Hepatocyte (in vitro differentiated cells): ENCODE data around the gene ST6GALNAC5. TPM values are rescaled to one million over a fixed set of nuclear protein-coding genes. Genes with fewer than 3 reads are reported as not detected.
"Not testable (repeated sequence)": the region's sequence is repeated elsewhere in the genome, so short reads cannot be mapped to it uniquely, and the experiment has no call there.

Experiments
- DNase-seq: peaks from one replicate; pipeline ENCODE4 v3.0.0-alpha.2; 2016; ENCODE audit warnings: low spot score
- H2AFZ ChIP-seq: fragments of 200-600 bp; sonication (generic); 2 replicates; pipeline ENCODE4 v1.6.0; 2016; ENCODE audit warnings: antibody characterized with exemption, mild to moderate bottlenecking
- H3K27ac ChIP-seq: fragments of 200-600 bp; sonication (generic); 2 replicates; pipeline ENCODE4 v1.5.1; 2016; ENCODE audit warnings: mild to moderate bottlenecking
- H3K27me3 ChIP-seq: fragments of 200-600 bp; sonication (generic); 2 replicates; pipeline ENCODE4 v1.6.1; 2016
- H3K36me3 ChIP-seq: fragments of 200-600 bp; sonication (generic); replicated peaks from 2 replicates; pipeline ENCODE4 v1.5.1; 2016; ENCODE audit warnings: low read depth; ENCODE audit not compliant: insufficient read depth
- H3K4me1 ChIP-seq: fragments of 200-600 bp; sonication (generic); 2 replicates; pipeline ENCODE4 v1.5.1; 2016; ENCODE audit warnings: mild to moderate bottlenecking, moderate library complexity; ENCODE audit not compliant: insufficient read depth
- H3K4me2 ChIP-seq: fragments of 200-600 bp; sonication (generic); 2 replicates; pipeline ENCODE4 v1.6.0; 2016
- H3K4me3 ChIP-seq: fragments of 200-600 bp; sonication (generic); 2 replicates; pipeline ENCODE4 v1.5.1; 2016; ENCODE audit warnings: mild to moderate bottlenecking
- H3K79me2 ChIP-seq: fragments of 200-600 bp; sonication (generic); 2 replicates; pipeline ENCODE4 v1.6.0; 2017; ENCODE audit warnings: mild to moderate bottlenecking
- H3K9me2 ChIP-seq: fragments of 200-600 bp; sonication (generic); replicated peaks from 2 replicates; pipeline ENCODE4 v1.6.0; 2017; ENCODE audit warnings: mild to moderate bottlenecking; ENCODE audit not compliant: insufficient read depth
- H3K9me3 ChIP-seq: fragments of 200-600 bp; sonication (generic); 2 replicates; pipeline ENCODE4 v1.5.1; 2016; ENCODE audit warnings: low read depth, mild to moderate bottlenecking
- H4K20me1 ChIP-seq: fragments of 200-600 bp; sonication (generic); 2 replicates; pipeline ENCODE4 v1.6.0; 2016; ENCODE audit warnings: mild to moderate bottlenecking; ENCODE audit not compliant: insufficient read depth, poor library complexity, severe bottlenecking
- EZH2 ChIP-seq: fragments of 200-600 bp; sonication (generic); IDR thresholded peaks from 2 replicates; pipeline ENCODE4 v1.6.1; 2016; ENCODE audit warnings: antibody characterized with exemption, mild to moderate bottlenecking, borderline replicate concordance
- EZH2phosphoT487 ChIP-seq: fragments of 200-600 bp; sonication (generic); IDR thresholded peaks from one replicate; pipeline ENCODE4 v1.6.1; 2018; ENCODE audit warnings: antibody characterized with exemption, mild to moderate bottlenecking, low read depth, moderate library complexity; ENCODE audit not compliant: unreplicated experiment, severe bottlenecking
- WGBS: methylation state at CpG from one replicate; pipeline ENCODE4 v1.1.6; 2016; ENCODE audit warnings: low lambda C conversion rate; ENCODE audit errors: missing lambda C conversion rate; 5-methylcytosine and 5-hydroxymethylcytosine counted together
- polyA plus RNA-seq: library from polyadenylated mRNA; unstranded; fragments of >200 nt; fragmentation: Nextera tagmentation; extraction: Ambion mirVana; gene quantifications from 2 replicates; pipeline ENCODE4 v1.2.1, GENCODE V29; 2016
- total RNA-seq: library from RNA; depleted of rRNA; stranded (reverse); fragments of >200 nt; gene quantifications from 2 replicates; pipeline ENCODE4 v1.2.3, GENCODE V29; 2014
- TF ChIP-seq, protein P1 (sequence below): fragments of 200-600 bp; sonication (generic); IDR thresholded peaks from 2 replicates; pipeline ENCODE4 v1.5.1; 2016; ENCODE audit warnings: antibody characterized with exemption, mild to moderate bottlenecking; ENCODE audit not compliant: poor library complexity

Gene ST6GALNAC5
- total and polyA plus RNA-seq, 2 experiments from 2014 or later, result 3.6 to 3.7 TPM

DNA sequence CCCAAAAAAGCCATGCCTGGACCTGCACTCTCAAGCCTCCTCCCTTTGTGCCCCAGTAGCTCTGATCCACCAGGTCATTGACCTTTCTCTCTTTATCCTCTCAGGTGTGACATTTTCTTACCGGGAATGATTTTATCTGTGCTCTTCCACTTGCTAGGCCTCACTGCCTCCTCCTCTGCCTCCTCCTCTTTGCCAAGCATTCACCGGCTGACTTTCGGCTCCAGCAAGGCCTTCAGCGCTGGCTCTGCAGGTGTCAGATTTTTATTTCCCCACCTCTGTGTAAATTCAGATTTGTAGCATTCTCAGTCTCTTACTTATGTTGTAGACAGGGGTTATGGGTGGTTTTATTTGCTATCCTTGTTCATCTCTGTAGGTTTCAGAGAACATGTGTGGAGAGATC is 91.5 kb downstream of the ST6GALNAC5 start:
- Histone ChIP-seq H4K20me1 (no peaks in the 10 kb centered on the region), H3K4me2 (no peak overlapping the region), H3K4me3 (no peak overlapping the region), H3K27me3 (no peaks in the 10 kb centered on the region), H3K36me3 (no peaks in the 10 kb centered on the region), H3K79me2 (no peaks in the 10 kb centered on the region), H2AFZ (no peak overlapping the region), H3K9me2 (no peaks in the 10 kb centered on the region), H3K9me3 (no peaks in the 10 kb centered on the region), H3K27ac (no peak overlapping the region), H3K4me1 (no peaks in the 10 kb centered on the region)
- DNase-seq, result no peak
- 76% methylated on average over 4 of the region's 4 CpGs for WGBS
- TF ChIP-seq EZH2phosphoT487 (no peak), EZH2 (no peak)
- TF ChIP-seq, protein P1, sequence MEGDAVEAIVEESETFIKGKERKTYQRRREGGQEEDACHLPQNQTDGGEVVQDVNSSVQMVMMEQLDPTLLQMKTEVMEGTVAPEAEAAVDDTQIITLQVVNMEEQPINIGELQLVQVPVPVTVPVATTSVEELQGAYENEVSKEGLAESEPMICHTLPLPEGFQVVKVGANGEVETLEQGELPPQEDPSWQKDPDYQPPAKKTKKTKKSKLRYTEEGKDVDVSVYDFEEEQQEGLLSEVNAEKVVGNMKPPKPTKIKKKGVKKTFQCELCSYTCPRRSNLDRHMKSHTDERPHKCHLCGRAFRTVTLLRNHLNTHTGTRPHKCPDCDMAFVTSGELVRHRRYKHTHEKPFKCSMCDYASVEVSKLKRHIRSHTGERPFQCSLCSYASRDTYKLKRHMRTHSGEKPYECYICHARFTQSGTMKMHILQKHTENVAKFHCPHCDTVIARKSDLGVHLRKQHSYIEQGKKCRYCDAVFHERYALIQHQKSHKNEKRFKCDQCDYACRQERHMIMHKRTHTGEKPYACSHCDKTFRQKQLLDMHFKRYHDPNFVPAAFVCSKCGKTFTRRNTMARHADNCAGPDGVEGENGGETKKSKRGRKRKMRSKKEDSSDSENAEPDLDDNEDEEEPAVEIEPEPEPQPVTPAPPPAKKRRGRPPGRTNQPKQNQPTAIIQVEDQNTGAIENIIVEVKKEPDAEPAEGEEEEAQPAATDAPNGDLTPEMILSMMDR, result no peak

DNA sequence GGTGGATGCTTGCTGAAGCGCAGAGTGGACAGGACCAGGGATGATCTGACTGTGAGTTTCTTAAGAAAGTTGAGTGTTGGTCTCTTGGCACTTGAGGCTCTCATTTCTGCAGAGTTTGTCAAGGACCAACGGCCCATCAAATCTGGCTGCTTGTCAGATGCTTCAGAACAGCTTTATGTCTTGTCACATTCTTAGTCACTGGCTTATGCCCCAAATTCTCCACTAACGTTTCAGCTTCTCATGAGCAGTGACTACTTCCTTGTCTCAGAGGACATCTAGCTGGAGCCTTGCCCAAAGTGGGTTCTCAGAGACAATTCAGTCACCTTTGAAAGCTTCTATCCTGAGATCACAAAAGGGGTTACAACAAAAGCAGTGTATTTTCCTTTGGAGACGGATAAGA is 92.3 kb downstream of the ST6GALNAC5 start:
- Histone ChIP-seq H3K4me1 (no peaks in the 10 kb centered on the region), H3K9me2 (no peaks in the 10 kb centered on the region)
- 88% methylated on average over 4 of the region's 4 CpGs for WGBS

DNA sequence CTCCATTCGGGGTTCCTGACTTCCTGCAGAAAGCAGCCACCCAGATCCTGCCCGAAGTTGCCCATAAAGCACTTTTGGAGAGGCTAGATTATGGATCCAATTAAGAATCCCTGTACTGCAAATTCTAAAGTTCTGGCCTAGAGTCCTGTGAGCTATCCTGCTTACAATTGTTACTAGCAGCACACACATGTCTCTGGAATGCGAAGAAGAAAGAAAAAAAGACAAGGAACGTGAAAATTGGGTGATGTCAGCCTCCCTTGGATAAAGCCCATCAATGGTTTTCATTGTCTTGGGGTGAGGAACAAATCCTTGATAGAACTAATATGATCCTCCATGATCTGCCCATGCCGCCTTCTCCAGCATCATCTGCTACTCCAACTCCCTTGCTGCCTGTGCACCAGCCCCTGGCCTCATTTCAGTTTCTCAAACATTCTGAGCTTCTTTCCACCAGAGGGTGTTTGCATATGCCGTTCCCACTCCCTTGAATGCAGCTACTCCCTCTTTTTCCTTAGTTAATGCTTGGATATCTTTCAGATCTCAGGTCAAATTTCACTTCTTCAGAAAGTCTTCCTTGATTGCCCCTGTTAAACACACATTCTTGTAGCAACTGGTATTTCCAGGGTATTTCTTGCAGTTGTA is 94.0 kb downstream of the ST6GALNAC5 start:
- Histone ChIP-seq H3K4me2 (no peak overlapping the region), H3K27ac (no peak overlapping the region), H3K4me1 (no peaks in the 10 kb centered on the region), H2AFZ (no peak overlapping the region), H3K9me3 (no peaks in the 10 kb centered on the region), H3K4me3 (no peak overlapping the region), H4K20me1 (no peaks in the 10 kb centered on the region), H3K36me3 (no peaks in the 10 kb centered on the region), H3K9me2 (no peaks in the 10 kb centered on the region), H3K79me2 (no peaks in the 10 kb centered on the region), H3K27me3 (no peaks in the 10 kb centered on the region)
- TF ChIP-seq, protein P1, result no peak
- TF ChIP-seq EZH2 (no peak), EZH2phosphoT487 (no peak)
- 88% methylated on average over 6 of the region's 6 CpGs for WGBS
- no peak for DNase-seq

More for the DNA sequence above, 92.3 kb downstream of the ST6GALNAC5 start:
- no peaks in the 10 kb centered on the region for H3K79me2 ChIP-seq
- H3K27me3 ChIP-seq, result no peaks in the 10 kb centered on the region
- TF ChIP-seq, protein P1, result no peak
- no peak for TF ChIP-seq EZH2
- TF ChIP-seq EZH2phosphoT487, result no peak
- no peak overlapping the region for H2AFZ ChIP-seq
- H3K36me3 ChIP-seq, result no peaks in the 10 kb centered on the region
- H4K20me1 ChIP-seq, result no peaks in the 10 kb centered on the region
- H3K4me2 ChIP-seq, result no peak overlapping the region
- no peak for DNase-seq
- H3K27ac ChIP-seq, result no peak overlapping the region
- H3K9me3 ChIP-seq, result no peaks in the 10 kb centered on the region
- no peak overlapping the region for H3K4me3 ChIP-seq

DNA sequence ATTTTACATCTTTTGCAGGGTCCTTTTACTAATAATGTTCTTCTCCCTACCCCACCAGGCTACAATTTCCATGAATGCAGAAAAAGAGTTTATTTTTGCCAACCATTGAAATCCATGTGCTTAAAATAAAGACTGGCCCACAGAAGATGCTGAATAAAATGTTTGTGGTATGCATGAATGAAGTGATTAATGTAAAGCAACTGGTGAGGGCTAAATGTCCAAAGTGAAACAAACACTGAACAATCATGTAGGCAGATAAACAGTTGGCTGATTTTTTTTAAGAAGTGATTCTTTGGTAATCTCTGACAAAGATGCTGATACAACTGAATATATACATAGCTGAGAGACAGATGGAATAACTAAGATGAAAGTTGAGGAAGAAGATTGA is 94.5 kb downstream of the ST6GALNAC5 start:
- TF ChIP-seq EZH2, result no peak
- TF ChIP-seq, protein P1, result no peak
- no peak for TF ChIP-seq EZH2phosphoT487
- Histone ChIP-seq H3K79me2 (no peaks in the 10 kb centered on the region), H3K4me3 (no peak overlapping the region), H3K27me3 (no peaks in the 10 kb centered on the region), H3K4me1 (no peaks in the 10 kb centered on the region), H3K36me3 (no peaks in the 10 kb centered on the region), H3K9me2 (no peaks in the 10 kb centered on the region), H3K27ac (no peak overlapping the region), H2AFZ (no peak overlapping the region), H3K9me3 (no peaks in the 10 kb centered on the region), H3K4me2 (no peak overlapping the region), H4K20me1 (no peaks in the 10 kb centered on the region)
- no peak for DNase-seq

DNA sequence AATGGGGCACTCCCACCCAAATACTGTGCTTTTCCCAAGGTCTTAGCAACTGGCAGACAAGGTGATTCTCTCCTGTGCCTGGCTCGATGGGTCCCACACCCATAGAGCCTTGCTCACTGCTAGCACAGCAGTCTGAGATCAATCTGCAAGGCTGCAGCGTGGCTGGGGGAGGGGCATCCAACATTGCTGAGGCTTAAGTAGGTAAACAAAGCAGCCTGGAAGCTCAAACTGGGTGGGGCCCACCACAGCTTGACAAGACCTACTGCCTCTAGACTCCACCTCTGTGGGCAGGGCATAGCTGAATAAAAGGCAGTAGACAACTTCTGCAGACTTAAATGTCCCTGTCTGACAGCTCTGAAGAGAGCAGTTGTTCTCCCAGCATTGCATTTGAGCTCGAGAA is 114.0 kb downstream of the ST6GALNAC5 start:
- WGBS, result 63% methylated on average over 3 of the region's 3 CpGs
- H3K4me3 ChIP-seq, H4K20me1 ChIP-seq, H3K9me3 ChIP-seq, H2AFZ ChIP-seq, H3K9me2 ChIP-seq, H3K36me3 ChIP-seq, H3K4me2 ChIP-seq, H3K27ac ChIP-seq, H3K27me3 ChIP-seq, H3K4me1 ChIP-seq, DNase-seq, H3K79me2 ChIP-seq: not testable (repeated sequence)
